ENCODE data around the gene SLC35F3.

DNA sequence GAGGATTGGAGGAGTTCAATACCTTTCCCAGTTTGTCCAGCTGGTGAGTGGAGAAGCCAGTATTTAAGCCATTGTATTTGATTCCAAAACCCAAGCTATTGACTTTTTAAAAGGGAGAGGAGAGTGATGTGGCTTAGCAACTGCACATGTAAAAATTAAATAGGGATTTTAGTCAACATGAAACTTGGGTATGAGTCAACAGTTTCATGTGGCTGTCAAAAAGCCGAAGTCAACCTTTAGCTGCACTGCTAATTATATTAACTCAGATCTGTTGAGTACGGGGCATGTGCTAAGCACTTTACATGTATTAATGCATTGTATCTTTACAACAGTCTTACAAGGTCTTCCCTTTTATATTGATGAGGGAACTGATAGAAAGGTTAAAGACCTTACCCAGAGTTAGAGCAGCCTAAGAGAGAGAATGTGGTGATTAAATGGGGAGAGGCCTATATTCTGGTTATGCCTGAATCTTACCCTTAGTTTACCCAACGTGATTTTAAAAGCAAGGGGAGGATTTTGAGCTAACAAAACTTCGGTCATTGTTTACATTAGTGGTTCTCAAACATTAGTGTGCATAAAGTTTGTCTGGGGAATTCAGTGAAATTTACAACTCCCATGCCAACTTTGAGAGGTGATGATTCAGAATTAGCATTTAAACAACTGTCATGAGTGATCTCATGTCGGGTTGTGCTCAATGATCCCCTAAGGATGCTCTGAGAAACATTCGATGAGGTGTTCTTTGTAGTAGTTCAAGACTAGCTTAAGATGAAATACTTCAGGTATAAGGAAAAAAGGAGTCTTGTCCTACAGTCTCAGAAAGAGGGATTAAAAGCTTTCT lies 6.9 kb upstream of the SLC35F3 start:
- TF ChIP-seq POLR2A (IDR thresholded peaks at IDR 0.05; ENCODE audit: low read depth, low read length) (no peak), TAF1 (IDR thresholded peaks at IDR 0.05; ENCODE audit: borderline replicate concordance, low read depth, low read length) (no peak), POLR2AphosphoS5 (IDR thresholded peaks at IDR 0.05; ENCODE audit: low read depth, low read length) (no peak)
